Ishikawa (cell line): Measurements from ENCODE around the gene TOX2.

Experiments used
- CREB1 ChIP-seq: IDR thresholded peaks from 2 replicates; pipeline ENCODE4 v1.6.1; 2012; ENCODE audit warnings: low read depth
- EGR1 ChIP-seq: IDR thresholded peaks from 2 replicates; pipeline ENCODE4 v1.6.1; 2012
- EP300 ChIP-seq: IDR thresholded peaks from 2 replicates; pipeline ENCODE4 v1.6.1; 2012; ENCODE audit warnings: borderline replicate concordance
- TAF1 ChIP-seq: IDR thresholded peaks from 2 replicates; pipeline ENCODE4 v1.6.1; 2012; ENCODE audit warnings: low read depth, mild to moderate bottlenecking
- TEAD4 ChIP-seq: IDR thresholded peaks from 2 replicates; pipeline ENCODE4 v1.6.1; 2012
- YY1 ChIP-seq: IDR thresholded peaks from 2 replicates; pipeline ENCODE4 v1.6.1; 2012; ENCODE audit warnings: low read depth
- ZBTB7A ChIP-seq: IDR thresholded peaks from 2 replicates; pipeline ENCODE4 v1.6.1; 2012; ENCODE audit warnings: low read depth
- TF ChIP-seq, protein P1 (sequence below): IDR thresholded peaks from 2 replicates; pipeline ENCODE4 v1.6.1; 2012; ENCODE audit warnings: low read depth, mild to moderate bottlenecking

- TF ChIP-seq EP300 = no peak
- no peak for TF ChIP-seq TEAD4
- TF ChIP-seq, protein P1, sequence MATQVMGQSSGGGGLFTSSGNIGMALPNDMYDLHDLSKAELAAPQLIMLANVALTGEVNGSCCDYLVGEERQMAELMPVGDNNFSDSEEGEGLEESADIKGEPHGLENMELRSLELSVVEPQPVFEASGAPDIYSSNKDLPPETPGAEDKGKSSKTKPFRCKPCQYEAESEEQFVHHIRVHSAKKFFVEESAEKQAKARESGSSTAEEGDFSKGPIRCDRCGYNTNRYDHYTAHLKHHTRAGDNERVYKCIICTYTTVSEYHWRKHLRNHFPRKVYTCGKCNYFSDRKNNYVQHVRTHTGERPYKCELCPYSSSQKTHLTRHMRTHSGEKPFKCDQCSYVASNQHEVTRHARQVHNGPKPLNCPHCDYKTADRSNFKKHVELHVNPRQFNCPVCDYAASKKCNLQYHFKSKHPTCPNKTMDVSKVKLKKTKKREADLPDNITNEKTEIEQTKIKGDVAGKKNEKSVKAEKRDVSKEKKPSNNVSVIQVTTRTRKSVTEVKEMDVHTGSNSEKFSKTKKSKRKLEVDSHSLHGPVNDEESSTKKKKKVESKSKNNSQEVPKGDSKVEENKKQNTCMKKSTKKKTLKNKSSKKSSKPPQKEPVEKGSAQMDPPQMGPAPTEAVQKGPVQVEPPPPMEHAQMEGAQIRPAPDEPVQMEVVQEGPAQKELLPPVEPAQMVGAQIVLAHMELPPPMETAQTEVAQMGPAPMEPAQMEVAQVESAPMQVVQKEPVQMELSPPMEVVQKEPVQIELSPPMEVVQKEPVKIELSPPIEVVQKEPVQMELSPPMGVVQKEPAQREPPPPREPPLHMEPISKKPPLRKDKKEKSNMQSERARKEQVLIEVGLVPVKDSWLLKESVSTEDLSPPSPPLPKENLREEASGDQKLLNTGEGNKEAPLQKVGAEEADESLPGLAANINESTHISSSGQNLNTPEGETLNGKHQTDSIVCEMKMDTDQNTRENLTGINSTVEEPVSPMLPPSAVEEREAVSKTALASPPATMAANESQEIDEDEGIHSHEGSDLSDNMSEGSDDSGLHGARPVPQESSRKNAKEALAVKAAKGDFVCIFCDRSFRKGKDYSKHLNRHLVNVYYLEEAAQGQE = no peak
- TF ChIP-seq EGR1 = no peak
- no peak for TF ChIP-seq ZBTB7A
- no peak for TF ChIP-seq TAF1
- TF ChIP-seq YY1 = no peak
- no peak for TF ChIP-seq CREB1
Measured at GRCh38 chr20:43969501-43970182, 55.0 kb downstream of the TOX2 start.
